Measurements from ENCODE around the gene KRTAP19-7. TPM values are rescaled to one million over a fixed set of nuclear protein-coding genes. Genes with fewer than 3 reads are reported as not detected.

The KRTAP19-7 gene
- not detected in 5 replicates for total RNA-seq (2022; extraction: Qiagen RNA extraction; ENCODE audit: low read depth)

GRCh38 chr21:30561264-30561895, at the start of gene KRTAP19-7:
TSS of gene KRTAP19-7 (minus strand) at chr21:30561314. CDS start at chr21:30561289, 25 bp downstream.

GRCh38 chr21:30600787-30601186, 39.7 kb upstream of the KRTAP19-7 start, which contains the start of gene KRTAP22-1:
TSS of gene KRTAP22-1 (plus strand) at chr21:30601087.

GRCh38 chr21:30598802-30599201, 37.7 kb upstream of the KRTAP19-7 start, which contains the start of gene KRTAP6-2:
TSS of gene KRTAP6-2 (minus strand) at chr21:30598902. CDS start at chr21:30598874, 28 bp downstream.

GRCh38 chr21:30592140-30592539, 31.0 kb upstream of the KRTAP19-7 start, which contains the start of gene KRTAP6-3:
TSS of gene KRTAP6-3 (plus strand) at chr21:30592440. CDS start at chr21:30592446, 6 bp downstream.

GRCh38 chr21:30590297-30590696, 29.2 kb upstream of the KRTAP19-7 start, which contains the start of gene KRTAP22-2:
TSS of gene KRTAP22-2 (minus strand) at chr21:30590397.

GRCh38 chr21:30541764-30542163, 19.4 kb downstream of the KRTAP19-7 start, which contains the start of gene KRTAP19-6:
TSS of gene KRTAP19-6 (minus strand) at chr21:30541864. CDS start at chr21:30541833, 31 bp downstream.

Other genes starting within 250 kb of the KRTAP19-7 start
- not detected in 5 replicates for gene KRTAP26-1, start 241.0 kb downstream of the KRTAP19-7 start, total RNA-seq (2022; extraction: Qiagen RNA extraction; ENCODE audit: low read depth)
- gene KRTAP27-1, start 223.6 kb downstream of the KRTAP19-7 start, total RNA-seq (2022; extraction: Qiagen RNA extraction; ENCODE audit: low read depth) = not detected in 5 replicates
- not detected in 5 replicates for gene KRTAP23-1, start 212.7 kb downstream of the KRTAP19-7 start, total RNA-seq (2022; extraction: Qiagen RNA extraction; ENCODE audit: low read depth)
- not detected in 5 replicates for gene KRTAP13-2, start 189.0 kb downstream of the KRTAP19-7 start, total RNA-seq (2022; extraction: Qiagen RNA extraction; ENCODE audit: low read depth)
- not detected in 5 replicates for gene KRTAP13-1, start 165.3 kb downstream of the KRTAP19-7 start, total RNA-seq (2022; extraction: Qiagen RNA extraction; ENCODE audit: low read depth)
- not detected in 5 replicates for gene KRTAP13-3, start 135.4 kb downstream of the KRTAP19-7 start, total RNA-seq (2022; extraction: Qiagen RNA extraction; ENCODE audit: low read depth)
- gene KRTAP13-4, start 131.1 kb downstream of the KRTAP19-7 start, total RNA-seq (2022; extraction: Qiagen RNA extraction; ENCODE audit: low read depth) = not detected in 5 replicates
- not detected in 5 replicates for gene KRTAP15-1, start 121.0 kb downstream of the KRTAP19-7 start, total RNA-seq (2022; extraction: Qiagen RNA extraction; ENCODE audit: low read depth)
- not detected in 5 replicates for gene KRTAP19-1, start 80.9 kb downstream of the KRTAP19-7 start, total RNA-seq (2022; extraction: Qiagen RNA extraction; ENCODE audit: low read depth)
- not detected in 5 replicates for gene KRTAP19-2, start 73.9 kb downstream of the KRTAP19-7 start, total RNA-seq (2022; extraction: Qiagen RNA extraction; ENCODE audit: low read depth)
- not detected in 5 replicates for gene KRTAP19-3, start 69.3 kb downstream of the KRTAP19-7 start, total RNA-seq (2022; extraction: Qiagen RNA extraction; ENCODE audit: low read depth)
- gene KRTAP19-4, start 64.1 kb downstream of the KRTAP19-7 start, total RNA-seq (2022; extraction: Qiagen RNA extraction; ENCODE audit: low read depth) = not detected in 5 replicates
- gene KRTAP19-5, start 59.2 kb downstream of the KRTAP19-7 start, total RNA-seq (2022; extraction: Qiagen RNA extraction; ENCODE audit: low read depth) = not detected in 5 replicates
- not detected in 5 replicates for gene KRTAP19-6, start 19.4 kb downstream of the KRTAP19-7 start, total RNA-seq (2022; extraction: Qiagen RNA extraction; ENCODE audit: low read depth)
- not detected in 5 replicates for gene KRTAP22-2, start 29.1 kb upstream of the KRTAP19-7 start, total RNA-seq (2022; extraction: Qiagen RNA extraction; ENCODE audit: low read depth)
- gene KRTAP6-3, start 31.1 kb upstream of the KRTAP19-7 start, total RNA-seq (2022; extraction: Qiagen RNA extraction; ENCODE audit: low read depth) = not detected in 5 replicates
- gene KRTAP6-2, start 37.6 kb upstream of the KRTAP19-7 start, total RNA-seq (2022; extraction: Qiagen RNA extraction; ENCODE audit: low read depth) = not detected in 5 replicates
- gene KRTAP22-1, start 39.8 kb upstream of the KRTAP19-7 start, total RNA-seq (2022; extraction: Qiagen RNA extraction; ENCODE audit: low read depth) = not detected in 5 replicates
- not detected in 5 replicates for gene KRTAP6-1, start 52.6 kb upstream of the KRTAP19-7 start, total RNA-seq (2022; extraction: Qiagen RNA extraction; ENCODE audit: low read depth)
- not detected in 5 replicates for gene KRTAP20-1, start 55.1 kb upstream of the KRTAP19-7 start, total RNA-seq (2022; extraction: Qiagen RNA extraction; ENCODE audit: low read depth)
- not detected in 5 replicates for gene KRTAP20-4, start 59.3 kb upstream of the KRTAP19-7 start, total RNA-seq (2022; extraction: Qiagen RNA extraction; ENCODE audit: low read depth)
- not detected in 5 replicates for gene KRTAP20-2, start 73.9 kb upstream of the KRTAP19-7 start, total RNA-seq (2022; extraction: Qiagen RNA extraction; ENCODE audit: low read depth)
- gene KRTAP20-3, start 81.5 kb upstream of the KRTAP19-7 start, total RNA-seq (2022; extraction: Qiagen RNA extraction; ENCODE audit: low read depth) = not detected in 5 replicates
- gene KRTAP21-3, start 157.5 kb upstream of the KRTAP19-7 start, total RNA-seq (2022; extraction: Qiagen RNA extraction; ENCODE audit: low read depth) = not detected in 5 replicates
- not detected in 5 replicates for gene KRTAP21-2, start 185.9 kb upstream of the KRTAP19-7 start, total RNA-seq (2022; extraction: Qiagen RNA extraction; ENCODE audit: low read depth)
- not detected in 5 replicates for gene KRTAP21-1, start 194.1 kb upstream of the KRTAP19-7 start, total RNA-seq (2022; extraction: Qiagen RNA extraction; ENCODE audit: low read depth)

All from A549 treated with GW870086 at 1 μM for 4 hours (cell line).